T-cell (primary cell): ENCODE results near the gene CYSTM1. TPM values are rescaled to one million over a fixed set of nuclear protein-coding genes. Genes with fewer than 3 reads are reported as not detected.

Source experiments
- ATAC-seq, 4 experiments: fragments of 200-7000 bp in 3 of 4; fragments of 150-1000 bp in 1 of 4; cut with Tn5 transposase; replicated peaks in 1 of 4; 1 replicate in 3 of 4; 2 replicates in 1 of 4; pipeline ENCODE4 v1.10.0; 2021; ENCODE audit warnings: moderate library complexity in 3 of 4, mild to moderate bottlenecking in 2 of 4, moderate number of reproducible peaks in 1 of 4
- CTCF ChIA-PET, 2 donors: fragments of 300-600 bp; sonication (Branson Sonifier 250); formaldehyde crosslinking; loops; one replicate each; lab custom pipeline; 2022; ENCODE audit warnings: antibody characterized with exemption in 2 of 2; lab: Charles Lee
- POLR2A ChIA-PET, 2 donors: fragments of 300-600 bp; sonication (Branson Sonifier 250); formaldehyde crosslinking; loops; one replicate each; lab custom pipeline; 2022; ENCODE audit warnings: antibody characterized with exemption in 2 of 2; lab: Charles Lee
- DNase-seq, 35 experiments: peaks; one replicate each; pipeline versions ENCODE4 v3.0.0 to v3.0.0-alpha.2; 2013 to 2023
- H3K27ac ChIP-seq: one replicate; pipeline ENCODE4 v1.5.1; 2013; ENCODE audit warnings: low read length
- H3K27me3 ChIP-seq, 2 experiments: replicated peaks in 1 of 2; 1 replicate in 1 of 2; 2 replicates in 1 of 2; pipeline versions ENCODE4 v1.6.1 to v1.7.0; 2013; ENCODE audit warnings: low read length in 1 of 2, mixed read lengths in 1 of 2; ENCODE audit not compliant: control insufficient read depth in 2 of 2, insufficient read depth in 2 of 2; ENCODE audit errors: extremely low read depth in 1 of 2
- H3K36me3 ChIP-seq, 2 donors: 1 replicate in 1 of 2; 2 replicates in 1 of 2; pipeline versions ENCODE4 v1.6.1 to v1.7.0; 2013; ENCODE audit warnings: low read length in 1 of 2; ENCODE audit not compliant: control insufficient read depth in 2 of 2, insufficient read depth in 1 of 2; ENCODE audit errors: extremely low read depth in 1 of 2
- H3K4me1 ChIP-seq, 2 experiments: 1 replicate in 1 of 2; 2 replicates in 1 of 2; pipeline versions ENCODE4 v1.6.1 to v1.7.0; 2013; ENCODE audit warnings: low read length in 2 of 2, mixed read lengths in 1 of 2; ENCODE audit not compliant: insufficient read depth in 2 of 2, control insufficient read depth in 1 of 2; ENCODE audit errors: extremely low read depth in 1 of 2
- H3K4me3 ChIP-seq, 2 donors: 1 replicate in 1 of 2; 2 replicates in 1 of 2; pipeline versions ENCODE4 v1.5.1 to v1.7.0; 2013; ENCODE audit warnings: mild to moderate bottlenecking in 2 of 2, low read length in 1 of 2, moderate library complexity in 1 of 2; ENCODE audit not compliant: control insufficient read depth in 1 of 2; ENCODE audit errors: extremely low read depth in 1 of 2
- H3K9me3 ChIP-seq: 2 replicates; pipeline ENCODE4 v1.7.0; 2013
- H3K27ac Mint-ChIP-seq, 2 donors: one replicate each; pipeline ENCODE4 v1.8.0; 2020 to 2021; ENCODE audit warnings: mild to moderate bottlenecking in 2 of 2, mixed read lengths in 2 of 2
- H3K27me3 Mint-ChIP-seq, 2 donors: one replicate each; pipeline ENCODE4 v1.8.0; 2021 to 2022; ENCODE audit warnings: mixed read lengths in 2 of 2
- H3K36me3 Mint-ChIP-seq: one replicate; pipeline ENCODE4 v1.8.0; 2021; ENCODE audit warnings: mixed read lengths
- H3K4me1 Mint-ChIP-seq, 3 donors: one replicate each; pipeline ENCODE4 v1.8.0; 2020 to 2022; ENCODE audit warnings: mixed read lengths in 3 of 3, mild to moderate bottlenecking in 1 of 3
- H3K4me3 Mint-ChIP-seq, 3 donors: one replicate each; pipeline ENCODE4 v1.8.0; 2020 to 2022; ENCODE audit warnings: mild to moderate bottlenecking in 3 of 3, mixed read lengths in 3 of 3, moderate library complexity in 3 of 3
- H3K9me3 Mint-ChIP-seq, 3 donors: one replicate each; pipeline ENCODE4 v1.8.0; 2020 to 2022; ENCODE audit warnings: mixed read lengths in 3 of 3
- WGBS: methylation state at CpG from one replicate; pipeline ENCODE4 v1.1.5; 2013; ENCODE audit warnings: missing lambda C conversion rate; ENCODE audit not compliant: insufficient coverage; 5-methylcytosine and 5-hydroxymethylcytosine counted together
- total RNA-seq, 35 experiments: library from RNA in 6 of 35; stranded (reverse) in 6 of 35; fragments of 120-200 nt in 1 of 35; gene quantifications; one replicate each; pipeline versions ENCODE4 v1.2.1 to v1.2.4 and lab custom pipeline; 2013 to 2026

The CYSTM1 gene
- total RNA-seq, 5 donors from 2014 or later (not counting 1 experiment from before 2014, with no cell fraction given), result 1.9 to 6.0 (median 5.0) TPM

- no peaks in the 10 kb centered on the region for H3K36me3 Mint-ChIP-seq
- CTCF ChIA-PET, result no interaction called here
- H3K4me3 Mint-ChIP-seq, result no peak overlapping the region
- H3K36me3 ChIP-seq, result no peaks in the 10 kb centered on the region
- no peak for DNase-seq
- no peaks in the 10 kb centered on the region for H3K9me3 ChIP-seq
- H3K4me3 ChIP-seq, result no peak overlapping the region
- ATAC-seq, result no peak
- H3K27me3 ChIP-seq, result peaks cover 0 to 2% of the 10 kb centered on the region in 2 experiments
- peaks cover 0 to 4% (median 3%) of the 10 kb centered on the region in 3 donors for H3K4me1 Mint-ChIP-seq
- no peaks in the 10 kb centered on the region for H3K4me1 ChIP-seq
- POLR2A ChIA-PET, result no interaction called here
- H3K27ac ChIP-seq, result no peak overlapping the region
- no peak overlapping the region for H3K27ac Mint-ChIP-seq
- no peaks in the 10 kb centered on the region for H3K9me3 Mint-ChIP-seq
- H3K27me3 Mint-ChIP-seq, result no peaks in the 10 kb centered on the region
- WGBS, result 83% methylated on average over 1 of the region's 1 CpG
Observed at GRCh38 chr5:140215276-140215675, 40.3 kb downstream of the CYSTM1 start.

GRCh38 chr5:140216478-140217074, 41.6 kb downstream of the CYSTM1 start:
- no peak overlapping the region for H3K27ac ChIP-seq
- DNase-seq, result no peak
- Mint-ChIP-seq H3K9me3 (no peaks in the 10 kb centered on the region), H3K27me3 (no peaks in the 10 kb centered on the region), H3K4me3 (no peak overlapping the region), H3K27ac (no peak overlapping the region), H3K36me3 (no peaks in the 10 kb centered on the region), H3K4me1 (peaks cover 0 to 6% (median 4%) of the 10 kb centered on the region in 3 donors)
- no CpG with 5 or more reads among the region's 5 CpGs for WGBS
- peaks cover 0 to 2% of the 10 kb centered on the region in 2 experiments for H3K27me3 ChIP-seq
- no peaks in the 10 kb centered on the region for H3K9me3 ChIP-seq
- H3K4me3 ChIP-seq, result no peak overlapping the region
- CTCF ChIA-PET, result interaction anchor here in 1 of 2 donors (0.6 kb wide), 1 partner anchor 331 kb away, joined by 3 read pairs; no protein-coding TSS in a partner anchor
- no peaks in the 10 kb centered on the region for H3K36me3 ChIP-seq
- no peak for ATAC-seq
- H3K4me1 ChIP-seq, result no peaks in the 10 kb centered on the region
- POLR2A ChIA-PET, result no interaction called here

DNA sequence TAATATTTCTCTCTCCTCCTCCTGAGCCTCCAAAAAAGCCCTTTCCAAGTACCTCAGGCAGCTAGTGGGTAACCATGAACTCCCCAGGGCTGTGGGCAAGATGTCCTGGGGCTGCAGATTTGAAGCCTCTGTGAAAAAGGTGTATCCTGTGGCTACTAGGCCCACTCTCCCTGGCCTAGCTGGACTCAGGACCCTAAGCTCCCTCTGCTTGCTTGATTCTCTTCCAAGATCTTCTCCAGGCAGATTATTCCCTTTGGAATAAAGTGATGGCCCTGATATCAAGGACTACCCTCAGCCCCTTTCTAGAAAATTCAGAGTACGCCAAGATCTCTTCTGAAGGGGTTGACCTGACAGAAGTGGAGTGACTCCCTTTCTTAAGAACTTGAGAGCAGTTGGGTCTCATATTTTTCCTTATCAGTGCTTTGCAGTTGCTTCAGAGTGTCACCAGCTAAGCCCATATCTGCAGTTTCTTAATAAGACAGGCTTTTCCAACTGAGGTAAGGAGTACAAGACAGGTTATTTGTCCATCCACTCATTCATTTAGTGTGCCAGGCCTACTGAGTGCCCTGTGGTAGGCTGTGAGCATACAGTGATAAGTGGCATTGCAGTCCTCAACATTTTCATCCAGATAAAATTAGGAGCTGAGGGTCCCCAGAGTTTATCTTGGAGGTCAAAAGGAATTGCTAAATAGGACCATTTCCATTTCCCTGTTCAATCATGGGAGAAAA, 42.5 kb downstream of the CYSTM1 start:
- CTCF ChIA-PET, result no interaction called here
- POLR2A ChIA-PET, result no interaction called here
- no peaks in the 10 kb centered on the region for H3K27me3 ChIP-seq
- Mint-ChIP-seq H3K4me3 (no peak overlapping the region), H3K9me3 (no peaks in the 10 kb centered on the region), H3K4me1 (peaks cover 0 to 6% (median 4%) of the 10 kb centered on the region in 3 donors), H3K27ac (no peak overlapping the region), H3K36me3 (no peaks in the 10 kb centered on the region), H3K27me3 (no peaks in the 10 kb centered on the region)
- DNase-seq, result no peak
- no peaks in the 10 kb centered on the region for H3K4me1 ChIP-seq
- H3K9me3 ChIP-seq, result no peaks in the 10 kb centered on the region
- no peaks in the 10 kb centered on the region for H3K36me3 ChIP-seq
- no peak for ATAC-seq
- no peak overlapping the region for H3K27ac ChIP-seq
- no peak overlapping the region for H3K4me3 ChIP-seq
- WGBS, result no CpG with 5 or more reads among the region's 1 CpG

GRCh38 chr5:140219068-140219991, 44.3 kb downstream of the CYSTM1 start:
- Mint-ChIP-seq H3K4me1 (peaks cover 0 to 6% (median 4%) of the 10 kb centered on the region in 3 donors), H3K27me3 (no peaks in the 10 kb centered on the region), H3K4me3 (no peak overlapping the region), H3K9me3 (no peaks in the 10 kb centered on the region), H3K36me3 (no peaks in the 10 kb centered on the region), H3K27ac (no peak overlapping the region)
- no peak for DNase-seq
- CTCF ChIA-PET, result no interaction called here
- no peak overlapping the region for H3K27ac ChIP-seq
- H3K36me3 ChIP-seq, result no peaks in the 10 kb centered on the region
- H3K4me3 ChIP-seq, result no peak overlapping the region
- no peak for ATAC-seq
- H3K9me3 ChIP-seq, result no peaks in the 10 kb centered on the region
- POLR2A ChIA-PET, result no interaction called here
- WGBS, result 83% methylated on average over 6 of the region's 9 CpGs
- no peaks in the 10 kb centered on the region for H3K4me1 ChIP-seq
- no peaks in the 10 kb centered on the region for H3K27me3 ChIP-seq

DNA sequence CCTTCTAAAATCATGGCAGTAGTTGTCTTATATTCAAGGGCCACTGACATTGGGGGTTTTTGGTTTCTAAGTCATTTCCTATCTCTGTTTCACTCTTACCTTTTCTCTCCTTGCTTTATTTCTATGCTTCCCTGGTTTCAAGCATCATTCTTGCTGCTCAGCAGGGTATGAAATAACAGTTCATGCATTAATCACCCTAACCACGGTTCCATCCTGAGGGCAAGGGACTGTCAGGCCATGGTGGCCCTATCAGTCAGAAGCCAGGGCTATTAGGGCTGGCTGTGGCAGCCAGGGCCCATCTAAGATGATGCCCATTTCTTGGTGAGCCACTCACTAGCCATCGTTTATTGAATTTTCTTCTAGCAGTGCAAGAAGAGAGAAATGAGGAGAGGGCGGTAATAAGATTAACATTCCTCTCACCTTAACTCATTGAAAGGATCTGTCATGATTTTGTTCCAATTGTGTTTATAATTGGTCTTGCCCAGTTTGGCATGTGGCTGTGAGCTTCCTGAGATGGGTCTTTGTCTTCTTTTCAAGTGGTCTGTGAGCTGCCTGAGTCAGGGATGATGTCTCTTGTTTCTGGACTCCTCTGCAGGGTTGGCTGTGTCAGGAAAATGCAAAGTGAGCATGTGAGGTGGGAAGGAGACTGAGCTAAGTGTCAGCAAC, 45.2 kb downstream of the CYSTM1 start:
- Histone ChIP-seq H3K4me1 (no peaks in the 10 kb centered on the region), H3K36me3 (no peaks in the 10 kb centered on the region), H3K9me3 (no peaks in the 10 kb centered on the region), H3K27me3 (no peaks in the 10 kb centered on the region), H3K4me3 (no peak overlapping the region), H3K27ac (no peak overlapping the region)
- no peaks in the 10 kb centered on the region for H3K27me3 Mint-ChIP-seq
- no peaks in the 10 kb centered on the region for H3K36me3 Mint-ChIP-seq
- no peak for ATAC-seq
- H3K4me3 Mint-ChIP-seq, result no peak overlapping the region
- 78% methylated on average over 1 of the region's 3 CpGs for WGBS
- H3K4me1 Mint-ChIP-seq, result peaks cover 0 to 3% (median 0%) of the 10 kb centered on the region in 3 donors
- no peaks in the 10 kb centered on the region for H3K9me3 Mint-ChIP-seq
- POLR2A ChIA-PET, result no interaction called here
- CTCF ChIA-PET, result interaction anchor here in 1 of 2 donors (0.7 kb wide), 1 partner anchor 1141 kb away, joined by 4 read pairs; no protein-coding TSS in a partner anchor
- no peak overlapping the region for H3K27ac Mint-ChIP-seq
- no peak for DNase-seq

GRCh38 chr5:140220698-140221064, 45.7 kb downstream of the CYSTM1 start:
- Histone ChIP-seq H3K36me3 (no peaks in the 10 kb centered on the region), H3K27me3 (no peaks in the 10 kb centered on the region), H3K4me3 (no peak overlapping the region), H3K4me1 (no peaks in the 10 kb centered on the region), H3K27ac (no peak overlapping the region), H3K9me3 (no peaks in the 10 kb centered on the region)
- Mint-ChIP-seq H3K4me1 (peaks cover 0 to 3% (median 0%) of the 10 kb centered on the region in 3 donors), H3K27ac (no peak overlapping the region), H3K4me3 (no peak overlapping the region), H3K9me3 (no peaks in the 10 kb centered on the region), H3K27me3 (no peaks in the 10 kb centered on the region), H3K36me3 (no peaks in the 10 kb centered on the region)
- DNase-seq (no peak), ATAC-seq (no peak)
- CTCF ChIA-PET, result interaction anchor here in 1 of 2 donors (0.7 kb wide), 1 partner anchor 1141 kb away, joined by 4 read pairs; no protein-coding TSS in a partner anchor
- POLR2A ChIA-PET, result no interaction called here
- WGBS, result no CpG with 5 or more reads among the region's 1 CpG
